OCI-LY7 (cell line): ENCODE data around the gene MON2.

Experiments
- EZH2phosphoT487 ChIP-seq: fragments of 200-600 bp; sonication (generic); IDR thresholded peaks from 2 replicates; pipeline ENCODE4 v1.6.1; 2018; ENCODE audit warnings: low read depth, borderline replicate concordance, mild to moderate bottlenecking, mixed run types, antibody characterized with exemption, low read length, moderate library complexity, mixed read lengths
- TF ChIP-seq, protein P1 (sequence below): fragments of 200-600 bp; sonication (generic); conservative IDR thresholded peaks from 2 replicates; pipeline ENCODE4 v1.5.1; 2014; ENCODE audit warnings: mild to moderate bottlenecking, antibody characterized with exemption, low read length, moderate library complexity, mixed read lengths

GRCh38 chr12:62533755-62534107 lies 67.1 kb downstream of the MON2 start:
- TF ChIP-seq, protein P1, sequence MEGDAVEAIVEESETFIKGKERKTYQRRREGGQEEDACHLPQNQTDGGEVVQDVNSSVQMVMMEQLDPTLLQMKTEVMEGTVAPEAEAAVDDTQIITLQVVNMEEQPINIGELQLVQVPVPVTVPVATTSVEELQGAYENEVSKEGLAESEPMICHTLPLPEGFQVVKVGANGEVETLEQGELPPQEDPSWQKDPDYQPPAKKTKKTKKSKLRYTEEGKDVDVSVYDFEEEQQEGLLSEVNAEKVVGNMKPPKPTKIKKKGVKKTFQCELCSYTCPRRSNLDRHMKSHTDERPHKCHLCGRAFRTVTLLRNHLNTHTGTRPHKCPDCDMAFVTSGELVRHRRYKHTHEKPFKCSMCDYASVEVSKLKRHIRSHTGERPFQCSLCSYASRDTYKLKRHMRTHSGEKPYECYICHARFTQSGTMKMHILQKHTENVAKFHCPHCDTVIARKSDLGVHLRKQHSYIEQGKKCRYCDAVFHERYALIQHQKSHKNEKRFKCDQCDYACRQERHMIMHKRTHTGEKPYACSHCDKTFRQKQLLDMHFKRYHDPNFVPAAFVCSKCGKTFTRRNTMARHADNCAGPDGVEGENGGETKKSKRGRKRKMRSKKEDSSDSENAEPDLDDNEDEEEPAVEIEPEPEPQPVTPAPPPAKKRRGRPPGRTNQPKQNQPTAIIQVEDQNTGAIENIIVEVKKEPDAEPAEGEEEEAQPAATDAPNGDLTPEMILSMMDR: no peak
- TF ChIP-seq EZH2phosphoT487: no peak
